ENCODE data around the gene SAPCD1. TPM values are rescaled to one million over a fixed set of nuclear protein-coding genes. Genes with fewer than 3 reads are reported as not detected.
A peak's percentile ranks its signal among the peaks of the same experiment; 100 is the strongest.

Gene SAPCD1
- total RNA-seq, 1 experiment from 2014 or later = 3.2 TPM

DNA sequence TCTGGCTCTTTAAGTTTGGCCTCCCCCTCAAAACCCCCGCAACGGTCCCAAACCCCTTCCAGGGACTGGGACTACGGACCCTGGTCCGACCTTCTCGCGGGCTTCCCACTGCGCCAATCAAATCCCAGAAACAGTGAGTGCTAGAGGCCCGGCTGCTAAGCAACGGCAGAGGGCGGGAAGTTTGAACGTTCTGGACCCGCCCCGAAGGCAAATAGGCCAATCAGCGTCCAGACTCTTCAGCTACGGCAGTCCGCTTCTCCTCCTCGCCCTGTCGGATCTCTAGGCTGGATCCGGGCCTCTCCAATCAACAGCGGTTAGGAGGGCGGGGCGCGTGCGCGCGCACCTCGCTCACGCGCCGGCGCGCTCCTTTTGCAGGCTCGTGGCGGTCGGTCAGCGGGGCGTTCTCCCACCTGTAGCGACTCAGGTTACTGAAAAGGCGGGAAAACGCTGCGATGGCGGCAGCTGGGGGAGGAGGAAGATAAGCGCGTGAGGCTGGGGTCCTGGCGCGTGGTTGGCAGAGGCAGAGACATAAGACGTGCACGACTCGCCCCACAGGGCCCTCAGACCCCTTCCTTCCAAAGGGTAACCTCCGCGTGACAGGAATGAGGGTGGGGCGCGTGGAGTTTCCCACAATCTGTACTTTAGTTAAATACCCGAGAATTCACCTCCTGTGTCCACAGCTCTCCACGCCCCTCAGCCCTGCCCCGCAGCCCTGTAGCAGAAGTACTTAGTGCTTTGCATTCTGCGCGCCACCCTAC is 22.6 kb upstream of the SAPCD1 start, which contains the start of gene MSH5:
Gene MSH5 (plus strand): TSS at position 367 of the 758 bp plus-strand sequence. CDS start 462 bp downstream, outside the sequence.
- Histone ChIP-seq H4K5ac (ENCODE audit: insufficient read length, low read depth, low read length) (peak within 1 kb of the TSS; percentile 96), H2BK12ac (ENCODE audit: insufficient read length, low read depth, low read length) (peak within 1 kb of the TSS; percentile 40), H3K79me1 (ENCODE audit: insufficient read depth, low read depth, low read length, poor library complexity, severe bottlenecking) (no peaks in the 10 kb centered on the region), H3T11ph (ENCODE audit: low read length) (peak within 1 kb of the TSS; percentile 90), H3K56ac (ENCODE audit: insufficient read length, low read depth, low read length) (no peak within 1 kb of the TSS), H3K23me2 (ENCODE audit: insufficient read length, low read depth, low read length, poor library complexity, severe bottlenecking) (peaks cover 27% of the 10 kb centered on the region), H3K4me2 (ENCODE audit: insufficient read depth, insufficient read length, low read length) (peak within 1 kb of the TSS; percentile 77), H4K20me1 (ENCODE audit: control insufficient read depth, insufficient read depth, insufficient read length) (no peaks in the 10 kb centered on the region), H3K27me3 (ENCODE audit: insufficient read depth, low read length) (no peaks in the 10 kb centered on the region), H3K4me1 (ENCODE audit: insufficient read depth, low read length) (peaks cover 11% of the 10 kb centered on the region), H3K4ac (ENCODE audit: low read depth, low read length) (peak within 1 kb of the TSS; percentile 99; the same call in 1 of the 2 replicates), H3K9me3 (ENCODE audit: control insufficient read depth, low read depth, low read length) (no peaks in the 10 kb centered on the region), H2BK15ac (ENCODE audit: low read depth, low read length) (no peak within 1 kb of the TSS), H3K9ac (ENCODE audit: extremely low read depth, insufficient read length, low read length) (peak within 1 kb of the TSS; percentile 94), H2BK20ac (ENCODE audit: low read depth, low read length, poor library complexity, severe bottlenecking) (no peak within 1 kb of the TSS), H2AFZ (ENCODE audit: low read length) (no peak within 1 kb of the TSS), H2BK5ac (ENCODE audit: insufficient read length, low read length) (peak within 1 kb of the TSS; percentile 92), H3K14ac (ENCODE audit: insufficient read depth, low read length) (peak within 1 kb of the TSS; percentile 100), H3K79me2 (ENCODE audit: insufficient read depth, low read length) (peaks cover 6% of the 10 kb centered on the region; the same call in 1 of the 2 replicates), H3K23ac (ENCODE audit: insufficient read length, low read depth, low read length) (no peak within 1 kb of the TSS), H4K8ac (replicated peaks; ENCODE audit: insufficient read length, low read depth, low read length) (no peak within 1 kb of the TSS), H3K18ac (ENCODE audit: insufficient read length, low read depth, low read length) (peak within 1 kb of the TSS; percentile 100), H2BK120ac (ENCODE audit: low read depth, low read length, poor library complexity, severe bottlenecking) (peak within 1 kb of the TSS; percentile 100), H4K91ac (ENCODE audit: insufficient read length, low read depth, low read length) (peak within 1 kb of the TSS; percentile 95), H3K27ac (ENCODE audit: insufficient read length, low read depth, low read length) (peak within 1 kb of the TSS; percentile 56), H2AK5ac (ENCODE audit: insufficient read length, low read length) (no peak within 1 kb of the TSS)
- WGBS (ENCODE audit: extremely low coverage, insufficient read length, low lambda C conversion rate) = no CpG with 5 or more reads among the region's 58 CpGs
- Mint-ChIP-seq H3K36me3 (ENCODE audit: insufficient read depth in 1 of 3, low read depth in 3 of 3) (peaks cover 14 to 33% (median 14%) of the 10 kb centered on the region in 3 experiments), H3K9me3 (no peaks in the 10 kb centered on the region), H3K27ac (peak within 1 kb of the TSS; percentile 91 to 99 (median 99)), H3K27me3 (ENCODE audit: low read depth) (no peaks in the 10 kb centered on the region), H3K4me1 (peaks cover 41 to 55% of the 10 kb centered on the region in 2 experiments), H3K4me3 (peak within 1 kb of the TSS; percentile 74 to 85)
- peak; percentile 100 for DNase-seq
- TF ChIP-seq CTCF (conservative IDR thresholded peaks at IDR 0.05) = no peak
